Measurements from ENCODE around the gene WWOX. TPM values are rescaled to one million over a fixed set of nuclear protein-coding genes. Genes with fewer than 3 reads are reported as not detected.

Gene WWOX
- total RNA-seq, 1 donor from 2014 or later: 7.3 TPM

GRCh38 chr16:79114759-79115158 is 1015.3 kb downstream of the WWOX start:
- Histone ChIP-seq H3K27me3 (ENCODE audit: insufficient read depth, low read length) (no peaks in the 10 kb centered on the region), H3K4me3 (ENCODE audit: insufficient read depth, low read depth, low read length) (no peak overlapping the region), H3K9ac (ENCODE audit: low read length) (no peak overlapping the region), H3K27ac (ENCODE audit: low read depth, low read length) (no peak overlapping the region), H3K36me3 (ENCODE audit: insufficient read depth, low read length) (no peaks in the 10 kb centered on the region), H4K20me1 (ENCODE audit: insufficient read depth, low read length) (no peaks in the 10 kb centered on the region), H2AFZ (ENCODE audit: low read depth, low read length) (no peak overlapping the region), H3K79me2 (ENCODE audit: insufficient read depth, low read length) (no peaks in the 10 kb centered on the region), H3K4me2 (ENCODE audit: low read length) (no peak overlapping the region), H3K9me3 (ENCODE audit: insufficient read depth, low read depth, low read length) (peaks cover 5% of the 10 kb centered on the region), H3K4me1 (ENCODE audit: insufficient read depth, low read length) (no peaks in the 10 kb centered on the region)
- no peak overlapping the region for H3K27ac Mint-ChIP-seq (ENCODE audit: unreplicated experiment)
- FAIRE-seq: no peak
- TF ChIP-seq EZH2 (IDR thresholded peaks at IDR 0.05; ENCODE audit: insufficient read depth, low read length) (no peak), CTCF (IDR thresholded peaks at IDR 0.05; ENCODE audit: insufficient read depth, low read depth, low read length) (no peak)
- H3K36me3 Mint-ChIP-seq (ENCODE audit: low read depth, unreplicated experiment): no peaks in the 10 kb centered on the region
- H3K27me3 Mint-ChIP-seq (ENCODE audit: low read depth, unreplicated experiment): peaks cover 6% of the 10 kb centered on the region
- no peak for DNase-seq (ENCODE audit: low read depth)
- H3K4me3 Mint-ChIP-seq (ENCODE audit: unreplicated experiment): no peak overlapping the region
- H3K4me1 Mint-ChIP-seq (ENCODE audit: low read depth, unreplicated experiment): peaks cover 1% of the 10 kb centered on the region
- peaks cover 5% of the 10 kb centered on the region for H3K9me3 Mint-ChIP-seq (ENCODE audit: unreplicated experiment)

- no peaks in the 10 kb centered on the region for H3K27me3 ChIP-seq (ENCODE audit: insufficient read depth, low read length)
- H3K4me3 ChIP-seq (ENCODE audit: insufficient read depth, low read depth, low read length): no peak overlapping the region
- H3K27ac Mint-ChIP-seq (ENCODE audit: unreplicated experiment): no peak overlapping the region
- H3K27me3 Mint-ChIP-seq (ENCODE audit: low read depth, unreplicated experiment): peaks cover 2% of the 10 kb centered on the region
- H4K20me1 ChIP-seq (ENCODE audit: insufficient read depth, low read length): no peaks in the 10 kb centered on the region
- no peaks in the 10 kb centered on the region for H3K36me3 Mint-ChIP-seq (ENCODE audit: low read depth, unreplicated experiment)
- DNase-seq (ENCODE audit: low read depth) (no peak), FAIRE-seq (no peak)
- H3K4me2 ChIP-seq (ENCODE audit: low read length): no peak overlapping the region
- H3K9ac ChIP-seq (ENCODE audit: low read length): no peak overlapping the region
- no peaks in the 10 kb centered on the region for H3K4me1 ChIP-seq (ENCODE audit: insufficient read depth, low read length)
- no peak overlapping the region for H3K4me3 Mint-ChIP-seq (ENCODE audit: unreplicated experiment)
- H3K4me1 Mint-ChIP-seq (ENCODE audit: low read depth, unreplicated experiment): no peaks in the 10 kb centered on the region
- no peak overlapping the region for H3K27ac ChIP-seq (ENCODE audit: low read depth, low read length)
- peaks cover 8% of the 10 kb centered on the region for H3K9me3 ChIP-seq (ENCODE audit: insufficient read depth, low read depth, low read length)
- no peak overlapping the region for H2AFZ ChIP-seq (ENCODE audit: low read depth, low read length)
- TF ChIP-seq EZH2 (IDR thresholded peaks at IDR 0.05; ENCODE audit: insufficient read depth, low read length) (no peak), CTCF (IDR thresholded peaks at IDR 0.05; ENCODE audit: insufficient read depth, low read depth, low read length) (no peak)
- H3K9me3 Mint-ChIP-seq (ENCODE audit: unreplicated experiment): peaks cover 18% of the 10 kb centered on the region
- H3K79me2 ChIP-seq (ENCODE audit: insufficient read depth, low read length): no peaks in the 10 kb centered on the region
- H3K36me3 ChIP-seq (ENCODE audit: insufficient read depth, low read length): no peaks in the 10 kb centered on the region
Observed at GRCh38 chr16:79121906-79122305, 1022.5 kb downstream of the WWOX start.

GRCh38 chr16:79122343-79122742 is 1022.9 kb downstream of the WWOX start:
- no peak for DNase-seq (ENCODE audit: low read depth)
- no peaks in the 10 kb centered on the region for H3K4me1 ChIP-seq (ENCODE audit: insufficient read depth, low read length)
- FAIRE-seq: no peak
- H3K79me2 ChIP-seq (ENCODE audit: insufficient read depth, low read length): no peaks in the 10 kb centered on the region
- H3K27me3 Mint-ChIP-seq (ENCODE audit: low read depth, unreplicated experiment): peaks cover 2% of the 10 kb centered on the region
- no peak overlapping the region for H2AFZ ChIP-seq (ENCODE audit: low read depth, low read length)
- H3K4me3 Mint-ChIP-seq (ENCODE audit: unreplicated experiment): no peak overlapping the region
- no peak overlapping the region for H3K9ac ChIP-seq (ENCODE audit: low read length)
- H3K9me3 Mint-ChIP-seq (ENCODE audit: unreplicated experiment): peaks cover 18% of the 10 kb centered on the region
- no peak overlapping the region for H3K27ac ChIP-seq (ENCODE audit: low read depth, low read length)
- no peaks in the 10 kb centered on the region for H3K27me3 ChIP-seq (ENCODE audit: insufficient read depth, low read length)
- H3K4me1 Mint-ChIP-seq (ENCODE audit: low read depth, unreplicated experiment): no peaks in the 10 kb centered on the region
- H3K36me3 ChIP-seq (ENCODE audit: insufficient read depth, low read length): no peaks in the 10 kb centered on the region
- no peak for TF ChIP-seq EZH2 (IDR thresholded peaks at IDR 0.05; ENCODE audit: insufficient read depth, low read length)
- no peak overlapping the region for H3K4me2 ChIP-seq (ENCODE audit: low read length)
- H3K36me3 Mint-ChIP-seq (ENCODE audit: low read depth, unreplicated experiment): no peaks in the 10 kb centered on the region
- peaks cover 7% of the 10 kb centered on the region for H3K9me3 ChIP-seq (ENCODE audit: insufficient read depth, low read depth, low read length)
- H3K27ac Mint-ChIP-seq (ENCODE audit: unreplicated experiment): no peak overlapping the region
- H3K4me3 ChIP-seq (ENCODE audit: insufficient read depth, low read depth, low read length): no peak overlapping the region
- no peaks in the 10 kb centered on the region for H4K20me1 ChIP-seq (ENCODE audit: insufficient read depth, low read length)
